ENCODE measurements around the gene SIX2. TPM values are rescaled to one million over a fixed set of nuclear protein-coding genes. Genes with fewer than 3 reads are reported as not detected.

Gene SIX2
- total RNA-seq, 1 donor, result 2.9 TPM

GRCh38 chr2:45013229-45014015, 4.2 kb upstream of the SIX2 start:
- DNase-seq (ENCODE audit: low read depth), result no peak
- TF ChIP-seq, protein P1, sequence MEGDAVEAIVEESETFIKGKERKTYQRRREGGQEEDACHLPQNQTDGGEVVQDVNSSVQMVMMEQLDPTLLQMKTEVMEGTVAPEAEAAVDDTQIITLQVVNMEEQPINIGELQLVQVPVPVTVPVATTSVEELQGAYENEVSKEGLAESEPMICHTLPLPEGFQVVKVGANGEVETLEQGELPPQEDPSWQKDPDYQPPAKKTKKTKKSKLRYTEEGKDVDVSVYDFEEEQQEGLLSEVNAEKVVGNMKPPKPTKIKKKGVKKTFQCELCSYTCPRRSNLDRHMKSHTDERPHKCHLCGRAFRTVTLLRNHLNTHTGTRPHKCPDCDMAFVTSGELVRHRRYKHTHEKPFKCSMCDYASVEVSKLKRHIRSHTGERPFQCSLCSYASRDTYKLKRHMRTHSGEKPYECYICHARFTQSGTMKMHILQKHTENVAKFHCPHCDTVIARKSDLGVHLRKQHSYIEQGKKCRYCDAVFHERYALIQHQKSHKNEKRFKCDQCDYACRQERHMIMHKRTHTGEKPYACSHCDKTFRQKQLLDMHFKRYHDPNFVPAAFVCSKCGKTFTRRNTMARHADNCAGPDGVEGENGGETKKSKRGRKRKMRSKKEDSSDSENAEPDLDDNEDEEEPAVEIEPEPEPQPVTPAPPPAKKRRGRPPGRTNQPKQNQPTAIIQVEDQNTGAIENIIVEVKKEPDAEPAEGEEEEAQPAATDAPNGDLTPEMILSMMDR (IDR thresholded peaks at IDR 0.05; ENCODE audit: insufficient read depth, low read length), result no peak
- H3K4me3 ChIP-seq (ENCODE audit: low read depth, low read length), result peak overlapping the region; percentile 50

DNA sequence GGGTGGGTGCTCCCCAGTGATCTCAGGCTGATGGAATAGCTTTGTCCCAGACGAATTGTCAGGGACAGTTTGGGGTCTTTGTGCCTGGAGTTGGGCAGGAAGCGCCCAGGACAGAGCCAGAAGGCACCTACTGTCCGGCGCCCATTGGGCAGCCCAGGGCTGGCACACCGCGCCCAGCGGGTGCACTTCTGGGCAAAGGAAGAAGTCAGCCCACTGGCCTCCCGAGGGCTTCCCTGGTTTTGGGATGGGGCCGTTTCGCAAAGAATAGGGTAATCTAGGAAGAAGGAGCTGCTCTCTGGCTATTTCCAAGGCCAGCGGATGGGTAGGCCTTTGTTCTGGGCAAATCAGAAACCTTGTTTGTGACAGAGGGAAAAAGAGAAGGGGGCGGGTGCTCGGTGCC, 3.5 kb upstream of the SIX2 start:
- DNase-seq (ENCODE audit: low read depth), result no peak
- no peak overlapping the region for H3K4me3 ChIP-seq (ENCODE audit: low read depth, low read length)

DNA sequence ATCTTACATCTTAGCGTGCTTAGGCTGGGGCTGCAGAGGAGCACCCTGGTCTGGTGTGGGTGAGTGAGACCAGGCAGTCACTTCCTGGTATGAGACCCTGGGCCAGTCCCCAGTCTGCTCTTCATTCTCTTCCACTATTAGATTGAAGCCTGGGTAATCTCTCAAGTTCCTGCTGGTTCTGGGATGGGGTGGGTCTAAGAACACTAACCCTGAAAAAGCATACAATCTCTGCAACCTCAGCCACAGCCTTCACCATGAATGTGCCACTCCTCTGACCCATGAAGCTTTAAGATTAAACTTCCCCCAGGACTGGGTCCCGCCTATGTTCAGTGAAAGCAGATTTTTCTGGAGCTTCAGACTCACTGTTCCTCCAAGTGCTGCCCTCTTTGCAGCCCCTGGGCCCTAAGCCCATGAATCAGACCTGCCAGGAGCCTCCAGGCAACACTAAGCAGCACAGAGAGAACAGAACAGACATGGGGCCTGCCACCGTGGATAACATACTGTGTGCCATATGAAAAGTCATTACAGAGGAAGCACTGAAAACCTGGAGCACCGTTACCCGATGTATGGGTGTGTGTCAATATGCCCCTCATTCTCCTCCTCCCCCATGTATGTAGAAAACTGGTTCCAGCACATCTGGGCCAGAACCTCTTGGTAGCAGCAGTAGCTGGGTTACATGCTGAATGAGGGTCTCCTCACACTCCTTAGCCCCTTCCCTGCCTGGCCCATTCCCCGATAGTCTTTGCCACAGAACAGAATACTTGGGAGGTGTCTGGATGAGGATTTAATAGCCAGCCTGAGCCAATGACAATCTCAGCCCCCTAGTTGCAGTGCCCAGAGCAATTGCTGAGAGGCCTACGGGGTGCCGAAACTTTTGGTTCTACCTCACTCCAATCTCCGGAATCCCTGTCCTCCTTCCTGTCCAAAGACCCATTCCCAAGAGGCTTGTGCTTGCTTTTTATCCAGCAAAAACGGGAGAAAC, 2.7 kb upstream of the SIX2 start:
- DNase-seq (ENCODE audit: low read depth), result no peak

More for the DNA sequence above, 3.5 kb upstream of the SIX2 start:
- TF ChIP-seq, protein P1 (IDR thresholded peaks at IDR 0.05; ENCODE audit: insufficient read depth, low read length), result no peak

DNA sequence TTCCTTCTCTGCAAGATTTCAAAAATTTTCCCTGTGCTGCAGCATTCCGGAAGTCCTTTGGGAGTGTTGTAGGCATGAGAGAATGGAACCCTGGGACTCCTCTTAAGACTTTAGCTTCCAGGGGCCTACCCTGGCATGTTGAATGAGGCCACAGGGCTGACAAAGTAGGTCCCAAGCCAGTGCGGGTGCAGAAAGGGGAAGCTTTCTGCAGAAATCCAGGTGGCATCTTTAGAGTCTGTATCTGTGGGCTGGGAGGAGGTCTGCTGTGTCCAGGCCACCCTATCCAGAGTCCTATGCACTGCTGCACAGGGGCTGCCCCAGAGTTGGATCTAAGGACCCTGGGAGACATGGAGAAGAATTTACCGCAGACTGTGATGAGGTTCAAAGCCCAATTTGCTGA, 1.9 kb upstream of the SIX2 start:
- no peak overlapping the region for H3K4me3 ChIP-seq (ENCODE audit: low read depth, low read length)

More for the DNA sequence above, 2.7 kb upstream of the SIX2 start:
- no peak overlapping the region for H3K4me3 ChIP-seq (ENCODE audit: low read depth, low read length)
- TF ChIP-seq, protein P1 (IDR thresholded peaks at IDR 0.05; ENCODE audit: insufficient read depth, low read length), result no peak

DNA sequence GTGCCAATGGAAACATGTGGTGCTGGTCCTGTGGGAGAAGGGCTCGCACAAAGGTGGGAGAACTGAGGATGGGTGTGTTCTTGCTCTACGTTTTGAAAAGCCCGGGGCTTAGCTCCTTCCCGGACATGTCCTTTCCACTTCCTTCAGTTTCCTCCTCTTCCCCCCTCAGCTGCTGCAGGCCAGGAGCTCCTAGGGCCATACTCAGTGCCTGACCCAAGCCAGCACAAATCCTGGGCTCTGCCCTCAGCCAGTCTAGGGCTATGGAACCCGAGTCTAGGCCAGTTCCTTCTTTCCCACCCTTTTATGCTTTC, 1.4 kb upstream of the SIX2 start:
- TF ChIP-seq, protein P1 (IDR thresholded peaks at IDR 0.05; ENCODE audit: insufficient read depth, low read length), result no peak
- peak overlapping the region; percentile 70 for H3K4me3 ChIP-seq (ENCODE audit: low read depth, low read length)
- peak; percentile 17 for DNase-seq (ENCODE audit: low read depth)

More for the DNA sequence above, 1.9 kb upstream of the SIX2 start:
- TF ChIP-seq, protein P1 (IDR thresholded peaks at IDR 0.05; ENCODE audit: insufficient read depth, low read length), result no peak
- DNase-seq (ENCODE audit: low read depth), result no peak

DNA sequence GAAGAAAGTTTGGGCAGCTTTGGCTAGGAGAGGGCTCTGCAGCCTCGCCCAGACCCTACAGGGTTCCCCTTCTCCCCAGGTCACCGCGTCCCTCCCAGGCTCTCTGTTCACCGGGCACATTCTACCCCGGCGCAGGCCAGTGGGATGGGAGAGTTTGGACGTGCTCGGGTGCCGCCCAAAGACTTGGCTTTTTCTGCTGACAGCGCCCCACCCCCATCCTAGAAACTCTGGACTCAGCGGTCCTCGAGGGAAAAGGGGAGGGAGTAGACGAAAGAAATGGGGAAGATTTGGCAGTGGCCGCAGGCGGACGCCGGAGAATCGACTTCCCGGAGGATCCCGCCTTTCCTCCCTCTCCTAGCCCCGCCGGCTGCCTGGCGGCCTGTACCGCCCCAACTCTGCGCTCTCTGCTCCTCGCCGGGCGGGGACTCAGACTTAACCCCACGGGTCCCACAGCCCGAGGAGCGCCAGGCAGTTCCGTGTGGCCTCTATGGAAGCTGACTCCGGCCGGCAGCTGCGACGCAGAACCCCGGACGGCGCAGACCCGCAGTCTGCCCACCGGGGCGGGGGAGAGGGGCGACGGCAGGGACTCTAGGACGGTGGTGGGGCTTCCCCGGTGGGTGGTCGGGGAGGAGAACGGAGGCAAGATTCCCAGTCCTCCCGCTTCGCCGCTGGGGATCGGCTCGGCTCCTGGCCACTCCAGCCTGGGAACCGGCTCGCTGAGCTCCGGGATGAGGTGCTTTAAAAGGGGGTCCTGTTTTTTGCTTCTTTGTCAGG, 863 bp upstream of the SIX2 start:
- TF ChIP-seq, protein P1 (IDR thresholded peaks at IDR 0.05; ENCODE audit: insufficient read depth, low read length), result no peak
- DNase-seq (ENCODE audit: low read depth), result peak; percentile 92
- peak overlapping the region; percentile 70 for H3K4me3 ChIP-seq (ENCODE audit: low read depth, low read length)

Data from fibroblast of the aortic adventitia (primary cell).